ENCODE measurements around the gene MYOZ2.

DNA sequence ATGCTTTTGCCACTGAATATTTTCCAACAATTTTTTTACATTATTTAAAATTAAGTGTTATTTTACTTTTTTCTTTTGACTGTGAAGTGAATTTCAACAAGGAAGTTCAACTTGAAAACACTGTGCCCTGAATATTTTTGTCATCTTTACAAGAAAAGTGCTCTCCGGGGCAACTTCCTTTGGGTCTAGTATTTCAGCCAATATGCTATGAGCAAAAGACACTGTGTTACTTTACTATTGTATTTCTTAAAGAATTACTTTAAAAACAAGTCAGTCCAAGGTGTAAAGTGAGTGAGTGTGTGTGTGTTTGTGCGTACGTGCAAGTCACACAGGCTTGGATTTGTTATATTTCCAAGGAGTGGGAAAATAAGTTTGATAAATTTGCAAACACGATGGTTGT is 69.3 kb downstream of the MYOZ2 start:
- no peak for TF ChIP-seq POLR2AphosphoS5 (IDR thresholded peaks at IDR 0.05; ENCODE audit: insufficient read depth in 1 of 2, low read depth in 1 of 2)
- TF ChIP-seq CTCF (IDR thresholded peaks at IDR 0.05): no peak
